Stimulated activated CD8-positive, alpha-beta memory T cell treated with anti-CD3 and anti-CD28 coated beads, Interleukin-4, amount 100 ng/mL, for 1 hour (primary cell): ENCODE results near the gene ZNF10.

Experiments used
- DNase-seq, 2 donors: peaks; one replicate each; pipeline ENCODE4 v3.0.0-alpha.2; 2020; ENCODE audit warnings: low read depth in 2 of 2, low spot score in 1 of 2

Gene ZNF10

GRCh38 chr12:133130038-133130807, at the start of gene ZNF10, which contains the start of gene ZNF891:
ZNF10 (plus strand) TSS chr12:133130627; CDS start chr12:133144493, 13,866 bp downstream.
ZNF891 (minus strand) TSS chr12:133130274; CDS start chr12:133121918, 8,356 bp downstream.
- peak; percentile 91 to 95 for DNase-seq

- DNase-seq, result no peak
Observed at GRCh38 chr12:133081159-133081780, 49.2 kb upstream of the ZNF10 start.

GRCh38 chr12:133083345-133083744, 47.1 kb upstream of the ZNF10 start:
- DNase-seq, result no peak

GRCh38 chr12:133105620-133106019, 24.8 kb upstream of the ZNF10 start:
- DNase-seq, result no peak

- DNase-seq, result no peak
Observed at GRCh38 chr12:133106253-133106652, 24.2 kb upstream of the ZNF10 start.

GRCh38 chr12:133107121-133107520, 23.3 kb upstream of the ZNF10 start:
- DNase-seq, result no peak

GRCh38 chr12:133108150-133108549, 22.3 kb upstream of the ZNF10 start:
- no peak for DNase-seq

GRCh38 chr12:133120385-133121191, 9.8 kb upstream of the ZNF10 start:
- DNase-seq, result no peak

- no peak for DNase-seq
Observed at GRCh38 chr12:133124674-133125073, 5.8 kb upstream of the ZNF10 start.

- no peak for DNase-seq
Observed at GRCh38 chr12:133129368-133130037, 924 bp upstream of the ZNF10 start.

- DNase-seq, result no peak
Observed at GRCh38 chr12:133130808-133131128, 341 bp downstream of the ZNF10 start.

- no peak for DNase-seq
Observed at GRCh38 chr12:133135747-133136146, 5.3 kb downstream of the ZNF10 start.

GRCh38 chr12:133145981-133146380, 15.6 kb downstream of the ZNF10 start:
- no peak for DNase-seq

GRCh38 chr12:133156125-133156690, 25.8 kb downstream of the ZNF10 start:
- DNase-seq, result no peak

- DNase-seq, result no peak
Observed at GRCh38 chr12:133165776-133166175, 35.3 kb downstream of the ZNF10 start.

- no peak for DNase-seq
Observed at GRCh38 chr12:133172491-133172890, 42.1 kb downstream of the ZNF10 start.

GRCh38 chr12:133174901-133175300, 44.5 kb downstream of the ZNF10 start:
- DNase-seq, result no peak

GRCh38 chr12:133180669-133181068, 50.2 kb downstream of the ZNF10 start:
- no peak for DNase-seq

GRCh38 chr12:133181238-133181959, 51.0 kb downstream of the ZNF10 start, which contains the start of gene ZNF268:
ZNF268 (plus strand) TSS chr12:133181495; CDS start chr12:133181998, 503 bp downstream.
- peak; percentile 78 to 84 for DNase-seq

GRCh38 chr12:133190176-133190575, 59.7 kb downstream of the ZNF10 start:
- no peak for DNase-seq
